Measurements from ENCODE around the gene ZNF423.

The ZNF423 gene

DNA sequence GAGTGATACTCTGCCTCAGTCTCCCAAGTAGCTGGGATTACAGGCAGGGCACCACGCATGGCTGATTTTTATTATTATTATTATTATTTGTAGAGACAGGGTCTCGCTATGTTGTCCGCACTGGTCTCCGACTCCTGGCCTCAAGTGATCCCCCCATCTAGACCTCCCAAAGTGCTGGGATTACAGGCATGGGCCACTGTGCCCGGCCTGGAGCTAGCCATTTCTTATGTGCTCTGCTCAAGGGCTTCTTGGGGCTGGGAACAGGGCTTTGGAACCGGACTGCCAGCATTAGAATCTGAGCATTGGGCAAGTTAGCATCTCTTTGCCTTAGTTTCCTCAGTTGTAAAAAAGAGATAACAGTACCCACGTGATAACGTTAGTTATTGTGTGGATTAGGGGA lies 371.0 kb downstream of the ZNF423 start:
- H3K4me3 ChIP-seq (ENCODE audit: low read depth, low read length): no peak overlapping the region
- DNase-seq (ENCODE audit: low read depth, low spot score): no peak
- ChIA-PET POLR2A (no interaction called here), CTCF (no interaction called here)
- TF ChIP-seq, protein P1, sequence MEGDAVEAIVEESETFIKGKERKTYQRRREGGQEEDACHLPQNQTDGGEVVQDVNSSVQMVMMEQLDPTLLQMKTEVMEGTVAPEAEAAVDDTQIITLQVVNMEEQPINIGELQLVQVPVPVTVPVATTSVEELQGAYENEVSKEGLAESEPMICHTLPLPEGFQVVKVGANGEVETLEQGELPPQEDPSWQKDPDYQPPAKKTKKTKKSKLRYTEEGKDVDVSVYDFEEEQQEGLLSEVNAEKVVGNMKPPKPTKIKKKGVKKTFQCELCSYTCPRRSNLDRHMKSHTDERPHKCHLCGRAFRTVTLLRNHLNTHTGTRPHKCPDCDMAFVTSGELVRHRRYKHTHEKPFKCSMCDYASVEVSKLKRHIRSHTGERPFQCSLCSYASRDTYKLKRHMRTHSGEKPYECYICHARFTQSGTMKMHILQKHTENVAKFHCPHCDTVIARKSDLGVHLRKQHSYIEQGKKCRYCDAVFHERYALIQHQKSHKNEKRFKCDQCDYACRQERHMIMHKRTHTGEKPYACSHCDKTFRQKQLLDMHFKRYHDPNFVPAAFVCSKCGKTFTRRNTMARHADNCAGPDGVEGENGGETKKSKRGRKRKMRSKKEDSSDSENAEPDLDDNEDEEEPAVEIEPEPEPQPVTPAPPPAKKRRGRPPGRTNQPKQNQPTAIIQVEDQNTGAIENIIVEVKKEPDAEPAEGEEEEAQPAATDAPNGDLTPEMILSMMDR (IDR thresholded peaks at IDR 0.05; ENCODE audit: insufficient read depth, low read length, missing control alignments): no peak

DNA sequence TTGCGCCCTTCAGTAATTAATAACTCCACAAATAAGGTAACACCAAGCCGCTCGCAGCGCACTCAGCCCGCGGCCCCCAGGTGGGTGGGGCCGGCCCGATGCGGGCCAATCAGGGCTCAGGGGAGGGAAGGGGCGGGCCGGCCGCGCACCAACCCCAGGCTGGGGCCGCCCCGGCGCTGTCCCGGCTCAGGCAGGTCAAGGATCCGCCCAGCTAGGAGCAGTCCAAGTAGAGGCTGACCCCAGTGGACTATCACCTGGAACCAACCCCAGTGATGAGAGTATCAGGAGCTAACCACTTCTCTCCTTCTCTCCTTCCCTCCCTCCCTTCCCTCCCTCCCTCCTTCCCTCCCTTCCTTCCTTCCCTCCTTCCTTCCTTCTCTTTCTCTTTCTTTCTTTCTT lies 371.5 kb downstream of the ZNF423 start:
- no peak overlapping the region for H3K4me3 ChIP-seq (ENCODE audit: low read depth, low read length)
- DNase-seq (ENCODE audit: low read depth, low spot score): no peak
- POLR2A ChIA-PET: no interaction called here
- CTCF ChIA-PET: no interaction called here
- TF ChIP-seq, protein P1 (IDR thresholded peaks at IDR 0.05; ENCODE audit: insufficient read depth, low read length, missing control alignments): no peak

DNA sequence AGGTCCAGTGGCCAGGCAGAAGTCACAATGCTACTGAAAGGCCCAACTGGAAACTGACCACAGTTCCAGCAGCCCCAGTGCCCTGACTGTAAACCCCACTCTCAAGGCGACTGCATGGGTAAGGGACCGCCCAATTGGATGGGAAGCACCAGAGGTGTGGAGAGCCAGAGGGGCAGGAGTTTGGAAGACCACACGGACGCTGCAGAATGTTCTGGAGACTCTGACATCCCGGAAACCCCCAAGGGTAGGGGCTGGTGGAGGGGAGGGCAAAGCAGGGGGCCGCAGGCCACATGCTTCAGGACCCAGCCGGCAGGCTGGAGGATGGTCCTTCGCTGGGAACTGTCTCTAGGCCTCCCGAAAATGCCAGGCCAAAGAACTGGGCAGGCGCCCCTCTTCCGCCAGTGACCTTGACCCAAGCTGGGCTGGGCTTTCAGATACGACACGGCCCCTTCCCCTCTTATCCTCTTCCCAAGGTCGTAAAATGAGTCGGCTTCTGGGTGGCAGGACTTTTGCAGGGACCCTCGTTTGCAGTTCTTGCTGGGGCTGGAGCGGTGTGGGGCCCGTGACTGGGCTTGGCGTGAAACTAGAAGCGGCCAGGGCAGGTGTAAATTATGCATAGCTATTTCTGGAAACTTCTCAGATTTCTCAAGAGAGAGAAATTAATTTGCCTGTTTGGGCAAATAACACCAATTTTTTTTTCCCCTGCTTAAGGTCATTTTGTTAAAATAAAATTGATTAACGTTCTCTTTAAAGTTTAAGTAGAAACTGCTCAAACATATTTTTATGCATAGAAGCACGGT lies 372.1 kb downstream of the ZNF423 start:
- POLR2A ChIA-PET: no interaction called here
- CTCF ChIA-PET: no interaction called here
- TF ChIP-seq, protein P1 (IDR thresholded peaks at IDR 0.05; ENCODE audit: insufficient read depth, low read length, missing control alignments): no peak
- no peak overlapping the region for H3K4me3 ChIP-seq (ENCODE audit: low read depth, low read length)
- no peak for DNase-seq (ENCODE audit: low read depth, low spot score)

DNA sequence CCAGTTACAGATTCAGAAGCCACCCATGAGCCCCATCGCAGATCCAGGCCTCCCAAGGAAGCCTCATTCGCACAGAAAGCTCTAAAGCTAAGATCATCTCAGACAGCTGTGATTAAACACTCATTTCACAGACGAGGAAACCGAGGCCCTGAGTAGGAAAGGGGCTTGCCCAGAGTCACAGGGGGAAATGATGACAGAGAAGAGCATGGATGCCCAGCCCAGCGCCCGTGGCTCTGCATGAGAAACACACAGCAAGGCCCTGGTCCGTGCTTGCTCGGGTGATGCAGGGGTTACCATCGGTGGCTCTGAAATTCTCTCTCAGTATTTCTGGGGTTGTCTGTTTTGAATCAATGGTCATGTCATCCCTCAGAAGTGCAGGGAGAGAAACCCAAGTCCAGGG lies 372.7 kb downstream of the ZNF423 start:
- H3K4me3 ChIP-seq (ENCODE audit: low read depth, low read length): no peak overlapping the region
- POLR2A ChIA-PET: no interaction called here
- CTCF ChIA-PET: no interaction called here
- TF ChIP-seq, protein P1 (IDR thresholded peaks at IDR 0.05; ENCODE audit: insufficient read depth, low read length, missing control alignments): no peak
- no peak for DNase-seq (ENCODE audit: low read depth, low spot score)

DNA sequence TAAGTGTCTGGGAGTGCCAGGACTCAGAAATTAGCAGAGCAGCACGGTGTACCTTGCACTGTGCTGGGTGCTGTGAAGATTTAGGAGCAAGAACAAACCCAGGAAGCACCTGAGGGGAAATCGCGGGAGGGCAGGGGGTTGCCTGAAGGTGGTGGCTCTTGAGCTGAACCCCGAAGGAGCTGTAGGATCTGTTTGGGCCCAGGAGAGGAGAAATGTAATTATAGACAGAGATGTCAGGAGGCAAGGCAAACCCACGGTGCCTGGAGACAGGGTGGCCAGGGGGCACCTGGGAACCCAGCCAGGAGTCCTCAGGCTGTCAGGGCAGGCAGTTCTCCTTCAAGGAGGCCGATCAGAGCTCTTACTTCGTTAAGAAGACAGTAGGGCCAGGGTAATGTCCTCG lies 373.2 kb downstream of the ZNF423 start:
- ChIA-PET POLR2A (no interaction called here), CTCF (no interaction called here)
- TF ChIP-seq, protein P1 (IDR thresholded peaks at IDR 0.05; ENCODE audit: insufficient read depth, low read length, missing control alignments): no peak
- H3K4me3 ChIP-seq (ENCODE audit: low read depth, low read length): no peak overlapping the region
- DNase-seq (ENCODE audit: low read depth, low spot score): no peak

DNA sequence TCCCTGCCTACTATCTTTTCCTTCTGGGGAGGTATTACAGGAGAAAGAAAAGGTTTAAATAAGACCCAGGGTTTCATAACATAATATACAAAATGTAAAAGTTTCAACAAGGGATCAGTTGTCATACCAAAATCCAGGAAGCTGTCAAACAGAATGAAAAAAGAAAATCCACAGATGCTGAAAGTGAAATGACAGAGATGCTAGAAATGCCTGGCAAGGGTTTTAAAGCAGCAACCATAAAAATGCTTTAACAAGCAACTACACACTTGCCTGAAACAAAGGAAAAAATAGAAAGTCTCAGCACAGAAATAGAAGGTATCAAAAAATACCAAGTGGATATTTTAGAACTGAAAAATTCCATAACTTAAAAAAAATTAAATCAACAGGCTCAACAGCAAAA lies 377.3 kb downstream of the ZNF423 start:
- TF ChIP-seq, protein P1 (IDR thresholded peaks at IDR 0.05; ENCODE audit: insufficient read depth, low read length, missing control alignments): no peak
- no peak for DNase-seq (ENCODE audit: low read depth, low spot score)
- ChIA-PET POLR2A (no interaction called here), CTCF (no interaction called here)
- H3K4me3 ChIP-seq (ENCODE audit: low read depth, low read length): no peak overlapping the region

Measured in AG04449 (cell line).